ENCODE measurements around the gene SMG1.
"Not testable (repeated sequence)": the region's sequence is repeated elsewhere in the genome, so short reads cannot be mapped to it uniquely, and the experiment has no call there.

Gene SMG1

GRCh38 chr16:18756639-18757038, 169.6 kb downstream of the SMG1 start:
- not testable (repeated sequence) for DNase-seq
